Measurements from ENCODE around the gene METTL13.

GRCh38 chr1:171828794-171829193 lies 47.3 kb downstream of the METTL13 start:
- TF ChIP-seq SPI1 (IDR thresholded peaks at IDR 0.05; ENCODE audit: low read depth, low read length) (peak; percentile 70), POLR2A (IDR thresholded peaks at IDR 0.05; ENCODE audit: low read depth, low read length) (no peak)
